Panc1 (cell line): ENCODE results near the gene KBTBD8. TPM values are rescaled to one million over a fixed set of nuclear protein-coding genes. Genes with fewer than 3 reads are reported as not detected.

Source experiments
- ATAC-seq: fragments of 200-7000 bp; cut with Tn5 transposase; 2 replicates; pipeline ENCODE4 v1.9.1; 2020; ENCODE audit warnings: mild to moderate bottlenecking, moderate library complexity
- BruUV-seq: library from RNA; stranded (reverse); fragments of 400-500 nt; replicated peaks from 2 replicates; lab custom pipeline; 2021; lab: Mats Ljungman, UMichigan
- CTCF ChIA-PET: fragments of 300-600 bp; sonication (Branson Sonifier 250); formaldehyde crosslinking; loops from one replicate; lab custom pipeline; 2022; ENCODE audit warnings: antibody characterized with exemption; lab: Charles Lee
- POLR2A ChIA-PET: fragments of 300-600 bp; sonication (Branson Sonifier 250); formaldehyde crosslinking; loops from one replicate; lab custom pipeline; 2022; ENCODE audit warnings: antibody characterized with exemption; lab: Charles Lee
- DNase-seq: peaks from one replicate; pipeline ENCODE4 v3.0.0-alpha.2; 2010; ENCODE audit warnings: low read depth, low spot score
- H3K27ac ChIP-seq: 2 replicates; pipeline ENCODE4 v1.5.1; 2011; ENCODE audit warnings: mild to moderate bottlenecking, low read length, inconsistent platforms
- H3K27me3 ChIP-seq: fragments of 200-500 bp; sonication (Bioruptor generic); 2 replicates; pipeline ENCODE4 v1.6.0; 2014; ENCODE audit warnings: low read length, inconsistent platforms; ENCODE audit not compliant: control insufficient read depth, insufficient read depth
- H3K36me3 ChIP-seq: fragments of 200-500 bp; sonication (Bioruptor generic); 2 replicates; pipeline ENCODE4 v1.5.1; 2014; ENCODE audit warnings: inconsistent platforms, mild to moderate bottlenecking, low read length, moderate library complexity; ENCODE audit not compliant: control insufficient read depth, insufficient read depth
- H3K4me1 ChIP-seq: 2 replicates; pipeline ENCODE4 v1.5.1; 2011; ENCODE audit warnings: inconsistent platforms, mild to moderate bottlenecking, low read length, moderate library complexity; ENCODE audit not compliant: control insufficient read depth, insufficient read depth
- H3K4me3 ChIP-seq, 2 experiments: 2 replicates each; pipeline ENCODE4 v1.5.1; 2011 to 2012; ENCODE audit warnings: low read depth in 2 of 2, low read length in 2 of 2, mild to moderate bottlenecking in 2 of 2, inconsistent platforms in 1 of 2, moderate library complexity in 1 of 2
- H3K9me3 ChIP-seq: fragments of 200-500 bp; sonication (Bioruptor generic); 2 replicates; pipeline ENCODE4 v1.5.1; 2014; ENCODE audit warnings: low read depth, mild to moderate bottlenecking, inconsistent platforms, low read length, moderate library complexity; ENCODE audit not compliant: control insufficient read depth, insufficient read depth
- POLR2AphosphoS5 ChIP-seq: IDR thresholded peaks from 2 replicates; pipeline ENCODE4 v1.6.1; 2012; ENCODE audit warnings: mild to moderate bottlenecking, low read depth, low read length, moderate library complexity
- SIN3A ChIP-seq: IDR thresholded peaks from 2 replicates; pipeline ENCODE4 v1.6.1; 2012; ENCODE audit warnings: low read depth, mild to moderate bottlenecking, low read length, moderate library complexity, borderline replicate concordance; ENCODE audit not compliant: insufficient read depth
- TCF7L2 ChIP-seq: IDR thresholded peaks from 2 replicates; pipeline ENCODE4 v1.6.1; 2011; ENCODE audit warnings: mild to moderate bottlenecking, low read depth, low read length, inconsistent platforms
- in situ Hi-C: cut with HindIII; loops from 2 replicates; pipeline ENCODE4 v1.10.0; 2016; ENCODE audit warnings: low sequenced_read_pairs, low pct_unique_long_range_greater_than_20kb
- intact Hi-C: fragments of 100-400 bp; cut with micrococcal nuclease; formaldehyde crosslinking; loops from one replicate; pipeline ENCODE4 v1.10.0; 2022; ENCODE audit not compliant: unreplicated experiment
- total RNA-seq: library from RNA; stranded (reverse); gene quantifications from one replicate; pipeline ENCODE4 v1.2.1, GENCODE V29; 2021; ENCODE audit not compliant: unreplicated experiment
- TF ChIP-seq, protein P1 (sequence below), 2 experiments: IDR thresholded peaks; 2 replicates each; pipeline ENCODE4 v1.6.1; 2011 to 2012; ENCODE audit warnings: low read depth in 2 of 2, control low read depth in 1 of 2, low read length in 1 of 2, mild to moderate bottlenecking in 1 of 2, moderate library complexity in 1 of 2; ENCODE audit not compliant: insufficient read depth in 1 of 2
- TF ChIP-seq, protein P2 (sequence below): fragments of 450-650 bp; IDR thresholded peaks from 2 replicates; pipeline ENCODE4 v1.5.1; 2017; ENCODE audit warnings: mild to moderate bottlenecking

The KBTBD8 gene
- total RNA-seq, 1 experiment from 2014 or later: 0.98 TPM

DNA sequence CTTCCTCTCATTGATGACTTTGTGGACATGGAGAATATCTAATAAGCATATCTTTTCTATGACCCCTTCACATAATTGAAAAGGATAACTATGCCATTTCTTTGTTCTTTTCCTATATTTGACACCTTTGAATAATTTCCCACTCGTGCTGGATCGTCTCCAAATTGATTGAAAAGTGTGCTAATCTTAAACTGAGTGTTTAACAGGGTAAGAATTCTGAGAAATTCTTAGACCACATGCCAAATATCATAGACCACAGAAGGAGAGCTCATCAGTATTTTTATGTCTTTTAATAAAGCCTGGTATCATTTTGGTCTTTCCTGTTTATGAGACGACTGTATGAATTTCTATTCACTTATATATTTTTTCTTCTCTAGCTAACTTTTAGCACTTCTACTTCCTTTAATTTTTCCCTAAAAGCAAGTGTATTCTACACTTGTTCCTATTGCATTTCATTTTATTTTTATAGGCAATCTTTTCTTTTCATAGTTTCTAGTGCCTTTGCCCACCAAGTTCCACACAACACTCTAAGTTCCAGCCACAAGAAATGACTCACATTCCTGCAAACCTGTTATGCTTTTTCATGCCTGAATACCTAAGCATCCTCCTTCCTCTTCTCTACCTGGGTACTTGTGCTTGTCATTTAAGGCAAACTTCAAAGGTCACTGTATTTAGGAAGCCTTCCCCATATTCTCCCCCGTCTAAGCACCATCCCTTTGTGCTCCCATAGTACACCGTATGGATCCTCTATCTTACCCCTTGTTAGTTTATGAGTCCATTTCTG, 30.1 kb downstream of the KBTBD8 start:
- no peaks in the 10 kb centered on the region for H3K27me3 ChIP-seq
- H3K27ac ChIP-seq: no peak overlapping the region
- DNase-seq (no peak), ATAC-seq (no peak)
- in situ Hi-C loops: no loop called here
- ChIA-PET POLR2A (no interaction called here), CTCF (no interaction called here)
- BruUV-seq: no TSS peak
- intact Hi-C loops: no loop called here
- TF ChIP-seq TCF7L2 (no peak), SIN3A (no peak), POLR2AphosphoS5 (no peak)
- TF ChIP-seq, protein P1, sequence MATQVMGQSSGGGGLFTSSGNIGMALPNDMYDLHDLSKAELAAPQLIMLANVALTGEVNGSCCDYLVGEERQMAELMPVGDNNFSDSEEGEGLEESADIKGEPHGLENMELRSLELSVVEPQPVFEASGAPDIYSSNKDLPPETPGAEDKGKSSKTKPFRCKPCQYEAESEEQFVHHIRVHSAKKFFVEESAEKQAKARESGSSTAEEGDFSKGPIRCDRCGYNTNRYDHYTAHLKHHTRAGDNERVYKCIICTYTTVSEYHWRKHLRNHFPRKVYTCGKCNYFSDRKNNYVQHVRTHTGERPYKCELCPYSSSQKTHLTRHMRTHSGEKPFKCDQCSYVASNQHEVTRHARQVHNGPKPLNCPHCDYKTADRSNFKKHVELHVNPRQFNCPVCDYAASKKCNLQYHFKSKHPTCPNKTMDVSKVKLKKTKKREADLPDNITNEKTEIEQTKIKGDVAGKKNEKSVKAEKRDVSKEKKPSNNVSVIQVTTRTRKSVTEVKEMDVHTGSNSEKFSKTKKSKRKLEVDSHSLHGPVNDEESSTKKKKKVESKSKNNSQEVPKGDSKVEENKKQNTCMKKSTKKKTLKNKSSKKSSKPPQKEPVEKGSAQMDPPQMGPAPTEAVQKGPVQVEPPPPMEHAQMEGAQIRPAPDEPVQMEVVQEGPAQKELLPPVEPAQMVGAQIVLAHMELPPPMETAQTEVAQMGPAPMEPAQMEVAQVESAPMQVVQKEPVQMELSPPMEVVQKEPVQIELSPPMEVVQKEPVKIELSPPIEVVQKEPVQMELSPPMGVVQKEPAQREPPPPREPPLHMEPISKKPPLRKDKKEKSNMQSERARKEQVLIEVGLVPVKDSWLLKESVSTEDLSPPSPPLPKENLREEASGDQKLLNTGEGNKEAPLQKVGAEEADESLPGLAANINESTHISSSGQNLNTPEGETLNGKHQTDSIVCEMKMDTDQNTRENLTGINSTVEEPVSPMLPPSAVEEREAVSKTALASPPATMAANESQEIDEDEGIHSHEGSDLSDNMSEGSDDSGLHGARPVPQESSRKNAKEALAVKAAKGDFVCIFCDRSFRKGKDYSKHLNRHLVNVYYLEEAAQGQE (IDR thresholded peaks at IDR 0.05; ENCODE audit: insufficient read depth in 1 of 2, low read depth in 2 of 2, low read length in 1 of 2): no peak
- TF ChIP-seq, protein P2, sequence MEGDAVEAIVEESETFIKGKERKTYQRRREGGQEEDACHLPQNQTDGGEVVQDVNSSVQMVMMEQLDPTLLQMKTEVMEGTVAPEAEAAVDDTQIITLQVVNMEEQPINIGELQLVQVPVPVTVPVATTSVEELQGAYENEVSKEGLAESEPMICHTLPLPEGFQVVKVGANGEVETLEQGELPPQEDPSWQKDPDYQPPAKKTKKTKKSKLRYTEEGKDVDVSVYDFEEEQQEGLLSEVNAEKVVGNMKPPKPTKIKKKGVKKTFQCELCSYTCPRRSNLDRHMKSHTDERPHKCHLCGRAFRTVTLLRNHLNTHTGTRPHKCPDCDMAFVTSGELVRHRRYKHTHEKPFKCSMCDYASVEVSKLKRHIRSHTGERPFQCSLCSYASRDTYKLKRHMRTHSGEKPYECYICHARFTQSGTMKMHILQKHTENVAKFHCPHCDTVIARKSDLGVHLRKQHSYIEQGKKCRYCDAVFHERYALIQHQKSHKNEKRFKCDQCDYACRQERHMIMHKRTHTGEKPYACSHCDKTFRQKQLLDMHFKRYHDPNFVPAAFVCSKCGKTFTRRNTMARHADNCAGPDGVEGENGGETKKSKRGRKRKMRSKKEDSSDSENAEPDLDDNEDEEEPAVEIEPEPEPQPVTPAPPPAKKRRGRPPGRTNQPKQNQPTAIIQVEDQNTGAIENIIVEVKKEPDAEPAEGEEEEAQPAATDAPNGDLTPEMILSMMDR: no peak
- H3K4me3 ChIP-seq: no peak overlapping the region
- no peaks in the 10 kb centered on the region for H3K4me1 ChIP-seq
- H3K9me3 ChIP-seq: no peaks in the 10 kb centered on the region
- H3K36me3 ChIP-seq: no peaks in the 10 kb centered on the region

DNA sequence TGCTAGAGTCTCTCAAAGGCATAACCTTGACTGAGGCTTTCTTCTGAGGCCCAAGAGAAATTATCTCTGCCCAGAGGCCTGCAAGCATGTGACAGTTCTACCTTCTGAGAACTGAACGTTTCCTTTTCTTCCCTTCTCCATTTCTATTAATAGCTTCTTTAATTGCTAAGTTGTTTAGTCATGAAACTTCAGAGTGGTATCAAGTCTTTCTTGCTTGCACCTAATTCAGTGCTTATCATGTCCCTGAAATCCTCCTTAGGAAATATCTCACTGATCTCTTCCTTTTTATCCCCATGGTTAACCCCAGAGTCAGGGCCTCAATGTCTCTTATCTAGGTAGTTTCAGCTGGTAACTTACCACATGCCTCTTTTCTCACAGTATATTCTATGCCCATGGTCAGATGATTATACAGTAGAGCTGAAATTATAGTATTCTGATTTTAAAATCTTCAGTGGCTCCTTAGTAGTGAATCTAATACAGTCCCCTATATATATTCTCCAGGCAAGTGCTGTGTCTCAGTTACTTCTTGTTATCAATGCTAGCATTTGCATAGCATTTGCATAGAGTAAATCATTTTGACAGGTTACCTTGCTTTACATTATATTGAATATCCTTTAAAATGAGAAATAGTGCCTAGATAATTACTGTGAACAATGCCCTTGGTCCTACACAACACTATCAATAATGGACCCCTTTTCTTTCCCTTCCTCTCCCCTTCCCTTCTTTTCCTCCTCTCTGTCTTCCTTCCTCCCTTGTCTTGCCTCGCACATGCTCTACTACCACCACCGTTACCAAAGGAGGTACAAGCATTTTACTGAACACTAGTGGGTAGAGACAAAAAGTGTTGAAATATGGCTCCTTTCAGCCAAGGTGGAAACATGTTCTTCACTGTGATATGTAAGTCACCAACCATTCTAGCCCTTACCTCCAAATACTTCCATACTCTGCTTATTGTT, 33.0 kb downstream of the KBTBD8 start:
- ChIA-PET POLR2A (no interaction called here), CTCF (interaction anchor here (0.5 kb wide), 1 partner anchor 50 kb away, joined by 4 read pairs; no protein-coding TSS in a partner anchor)
- no peaks in the 10 kb centered on the region for H3K27me3 ChIP-seq
- TF ChIP-seq, protein P1 (IDR thresholded peaks at IDR 0.05; ENCODE audit: insufficient read depth in 1 of 2, low read depth in 2 of 2, low read length in 1 of 2): no peak
- no peak for TF ChIP-seq POLR2AphosphoS5
- no peak for TF ChIP-seq SIN3A
- TF ChIP-seq, protein P2: no peak
- H3K36me3 ChIP-seq: no peaks in the 10 kb centered on the region
- no peak for DNase-seq
- H3K4me1 ChIP-seq: no peaks in the 10 kb centered on the region
- in situ Hi-C loops (no loop called here), intact Hi-C loops (no loop called here)
- ATAC-seq: no peak
- no peaks in the 10 kb centered on the region for H3K9me3 ChIP-seq
- H3K4me3 ChIP-seq: no peak overlapping the region
- BruUV-seq: no TSS peak
- no peak overlapping the region for H3K27ac ChIP-seq
